Mammary epithelial cell (primary cell): ENCODE data around the gene MAP3K6.

Experiments
- EZH2 ChIP-seq: IDR thresholded peaks from 2 replicates; pipeline ENCODE4 v1.6.1; 2012; ENCODE audit warnings: low read length, inconsistent platforms, borderline replicate concordance
- TF ChIP-seq, protein P1 (sequence below), 2 donors: IDR thresholded peaks in 1 of 2; conservative IDR thresholded peaks in 1 of 2; 2 replicates each; pipeline ENCODE4 v1.5.1; 2011 to 2012; ENCODE audit warnings: inconsistent platforms in 2 of 2, low read length in 2 of 2, mild to moderate bottlenecking in 2 of 2, control low read depth in 1 of 2, low read depth in 1 of 2; ENCODE audit not compliant: insufficient read depth in 1 of 2; ENCODE audit errors: extremely low read depth in 1 of 2

DNA sequence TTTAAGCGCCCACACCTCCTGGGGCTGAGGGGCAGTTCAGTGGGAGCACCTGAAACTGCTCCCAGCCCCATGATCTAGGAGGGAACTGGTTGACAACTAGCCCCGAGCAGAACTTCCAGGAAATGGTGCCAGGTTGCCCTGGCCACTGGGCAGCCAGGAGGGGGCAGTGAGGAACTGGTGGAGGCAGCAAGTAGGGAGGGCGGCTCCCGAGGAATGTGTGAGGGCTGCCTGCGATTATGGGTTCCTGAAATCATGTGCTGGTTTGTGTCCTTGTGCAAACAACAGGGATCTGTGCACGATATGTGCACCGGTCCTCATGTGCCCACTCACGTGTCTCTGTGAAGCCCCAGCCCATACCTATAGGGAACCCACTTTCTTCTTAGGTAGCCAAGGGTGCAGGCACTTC, 35.6 kb upstream of the MAP3K6 start:
- TF ChIP-seq, protein P1, sequence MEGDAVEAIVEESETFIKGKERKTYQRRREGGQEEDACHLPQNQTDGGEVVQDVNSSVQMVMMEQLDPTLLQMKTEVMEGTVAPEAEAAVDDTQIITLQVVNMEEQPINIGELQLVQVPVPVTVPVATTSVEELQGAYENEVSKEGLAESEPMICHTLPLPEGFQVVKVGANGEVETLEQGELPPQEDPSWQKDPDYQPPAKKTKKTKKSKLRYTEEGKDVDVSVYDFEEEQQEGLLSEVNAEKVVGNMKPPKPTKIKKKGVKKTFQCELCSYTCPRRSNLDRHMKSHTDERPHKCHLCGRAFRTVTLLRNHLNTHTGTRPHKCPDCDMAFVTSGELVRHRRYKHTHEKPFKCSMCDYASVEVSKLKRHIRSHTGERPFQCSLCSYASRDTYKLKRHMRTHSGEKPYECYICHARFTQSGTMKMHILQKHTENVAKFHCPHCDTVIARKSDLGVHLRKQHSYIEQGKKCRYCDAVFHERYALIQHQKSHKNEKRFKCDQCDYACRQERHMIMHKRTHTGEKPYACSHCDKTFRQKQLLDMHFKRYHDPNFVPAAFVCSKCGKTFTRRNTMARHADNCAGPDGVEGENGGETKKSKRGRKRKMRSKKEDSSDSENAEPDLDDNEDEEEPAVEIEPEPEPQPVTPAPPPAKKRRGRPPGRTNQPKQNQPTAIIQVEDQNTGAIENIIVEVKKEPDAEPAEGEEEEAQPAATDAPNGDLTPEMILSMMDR (conservative IDR thresholded peaks at IDR 0.05 in 1 of 2, IDR thresholded peaks at IDR 0.05 in 1 of 2; ENCODE audit: extremely low read depth in 1 of 2, insufficient read depth in 1 of 2, low read depth in 1 of 2, low read length in 2 of 2): peak; percentile 65 to 76
- no peak for TF ChIP-seq EZH2
